Measurements from ENCODE around the gene SLC25A5.

SLC25A5 gene

DNA sequence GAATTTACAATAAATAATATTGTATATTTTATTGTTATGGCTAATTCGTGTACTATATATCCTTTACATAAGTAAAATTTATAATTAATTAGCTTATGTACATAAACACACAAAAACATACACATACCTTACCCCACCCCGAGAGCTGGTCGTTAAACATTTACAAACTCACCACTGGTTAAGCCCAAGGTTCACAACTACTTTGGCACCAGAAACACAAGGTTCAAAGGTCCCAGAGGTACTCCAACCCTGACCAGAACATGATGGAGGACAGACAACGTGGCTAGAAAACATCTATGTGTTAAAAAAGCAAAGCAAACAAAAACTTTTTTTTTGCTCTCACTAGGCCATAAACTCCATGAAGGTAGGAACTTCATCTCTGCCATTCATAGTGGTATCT, 37.7 kb downstream of the SLC25A5 start:
- DNase-seq (ENCODE audit: low read depth): no peak

DNA sequence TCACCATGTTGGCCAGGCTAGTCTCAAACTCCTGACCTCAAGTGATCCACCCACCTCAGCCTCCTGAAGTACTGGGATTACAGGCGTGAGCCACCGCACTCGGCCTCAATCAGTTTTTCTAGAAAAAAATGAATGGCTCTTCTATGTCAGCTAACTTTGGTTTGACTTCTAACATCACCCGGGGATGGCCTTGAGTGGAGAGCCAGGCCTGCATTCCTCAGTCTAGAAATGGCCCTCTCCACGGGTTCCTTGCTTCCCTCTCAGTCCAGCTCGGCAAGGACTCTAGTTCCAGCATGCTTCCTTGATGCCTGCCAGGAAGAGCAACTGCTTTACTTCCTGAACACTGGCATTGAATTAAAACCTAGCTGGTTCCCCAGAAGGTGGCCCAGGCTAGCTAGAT, 39.0 kb downstream of the SLC25A5 start:
- DNase-seq (ENCODE audit: low read depth): no peak

GRCh38 chrX:119512146-119512800, 44.0 kb downstream of the SLC25A5 start:
- peak; percentile 77 for DNase-seq (ENCODE audit: low read depth)

- peak; percentile 66 for DNase-seq (ENCODE audit: low read depth)
These were observed 48.0 kb downstream of the SLC25A5 start for GRCh38 chrX:119516157-119516702.

- DNase-seq (ENCODE audit: low read depth): no peak
These were observed 50.1 kb downstream of the SLC25A5 start for GRCh38 chrX:119518371-119518770.
